HL-60 (cell line): ENCODE results near the gene RASAL2.
"Not testable (repeated sequence)": the region's sequence is repeated elsewhere in the genome, so short reads cannot be mapped to it uniquely, and the experiment has no call there.

ENCODE experiments used
- DNase-seq, 2 experiments: peaks; one replicate each; pipeline ENCODE4 v3.0.0-alpha.2; 2010 to 2020; ENCODE audit warnings: low read depth in 1 of 2, low spot score in 1 of 2
- H3K27ac ChIP-seq: fragments of 250-450 bp; sonication (Bioruptor Pico); replicated peaks from 2 replicates; pipeline ENCODE4 v1.5.1; 2020; ENCODE audit warnings: mild to moderate bottlenecking, moderate library complexity
- H3K27me3 ChIP-seq: fragments of 250-450 bp; sonication (Bioruptor Pico); 2 replicates; pipeline ENCODE4 v1.5.1; 2021; ENCODE audit warnings: mild to moderate bottlenecking, moderate library complexity; ENCODE audit not compliant: insufficient read depth, poor library complexity, severe bottlenecking
- H3K4me3 ChIP-seq: replicated peaks from 2 replicates; pipeline ENCODE4 v1.5.1; 2011; ENCODE audit warnings: mild to moderate bottlenecking, control low read depth, low read length; ENCODE audit not compliant: insufficient read depth
- CTCF ChIP-seq: IDR thresholded peaks from one replicate; pipeline ENCODE4 v1.5.1; 2011; ENCODE audit warnings: low read length, control low read depth, inconsistent platforms; ENCODE audit not compliant: insufficient read depth
- GABPA ChIP-seq: IDR thresholded peaks from 2 replicates; pipeline ENCODE4 v1.6.1; 2012; ENCODE audit warnings: low read depth
- POLR2AphosphoS5 ChIP-seq: IDR thresholded peaks from 2 replicates; pipeline ENCODE4 v1.6.1; 2012; ENCODE audit warnings: low read depth
- REST ChIP-seq: IDR thresholded peaks from 2 replicates; pipeline ENCODE4 v1.6.1; 2012; ENCODE audit warnings: low read depth; ENCODE audit not compliant: insufficient replicate concordance
- SPI1 ChIP-seq: IDR thresholded peaks from 2 replicates; pipeline ENCODE4 v1.6.1; 2012; ENCODE audit warnings: low read depth, mild to moderate bottlenecking, borderline replicate concordance

Gene RASAL2

GRCh38 chr1:178345807-178346206 is 251.9 kb downstream of the RASAL2 start:
- DNase-seq: no peak
- no peak overlapping the region for H3K4me3 ChIP-seq
- no peak overlapping the region for H3K27ac ChIP-seq

GRCh38 chr1:178349801-178350200 is 255.9 kb downstream of the RASAL2 start:
- no peak for DNase-seq
- H3K27me3 ChIP-seq: no peaks in the 10 kb centered on the region
- TF ChIP-seq POLR2AphosphoS5 (no peak), REST (no peak), GABPA (no peak), CTCF (no peak), SPI1 (no peak)
- no peak overlapping the region for H3K4me3 ChIP-seq
- H3K27ac ChIP-seq: no peak overlapping the region

More at GRCh38 chr1:178345807-178346206, 251.9 kb downstream of the RASAL2 start:
- no peak for TF ChIP-seq SPI1
- TF ChIP-seq REST: no peak
- no peak for TF ChIP-seq CTCF
- no peak for TF ChIP-seq POLR2AphosphoS5
- no peak for TF ChIP-seq GABPA
- H3K27me3 ChIP-seq: no peaks in the 10 kb centered on the region

GRCh38 chr1:178351911-178352310 is 258.0 kb downstream of the RASAL2 start:
- not testable (repeated sequence) for H3K4me3 ChIP-seq, H3K27me3 ChIP-seq, DNase-seq, H3K27ac ChIP-seq

- no peaks in the 10 kb centered on the region for H3K27me3 ChIP-seq
- DNase-seq: no peak
- H3K4me3 ChIP-seq: no peak overlapping the region
- TF ChIP-seq POLR2AphosphoS5: no peak
- no peak for TF ChIP-seq SPI1
- H3K27ac ChIP-seq: no peak overlapping the region
Observed at GRCh38 chr1:178352790-178353416, 259.0 kb downstream of the RASAL2 start.

GRCh38 chr1:178353524-178353923 is 259.6 kb downstream of the RASAL2 start:
- Histone ChIP-seq H3K27ac (no peak overlapping the region), H3K27me3 (no peaks in the 10 kb centered on the region), H3K4me3 (no peak overlapping the region)
- DNase-seq: no peak
- TF ChIP-seq SPI1: no peak
- TF ChIP-seq CTCF: no peak
- TF ChIP-seq REST: no peak
- no peak for TF ChIP-seq GABPA
- TF ChIP-seq POLR2AphosphoS5: no peak
